Medulla oblongata (tissue), 1 donor: ENCODE data around the gene RYR1.
"Not testable (repeated sequence)": the region's sequence is repeated elsewhere in the genome, so short reads cannot be mapped to it uniquely, and the experiment has no call there.

ENCODE experiments used
- DNase-seq: peaks from one replicate; pipeline ENCODE4 v3.0.0-alpha.2; 2015; ENCODE audit errors: extremely low spot score

The RYR1 gene

GRCh38 chr19:38490861-38491260 lies 57.4 kb downstream of the RYR1 start:
- no peak for DNase-seq

- DNase-seq = no peak
Observed at GRCh38 chr19:38492181-38492813, 58.8 kb downstream of the RYR1 start.

DNA sequence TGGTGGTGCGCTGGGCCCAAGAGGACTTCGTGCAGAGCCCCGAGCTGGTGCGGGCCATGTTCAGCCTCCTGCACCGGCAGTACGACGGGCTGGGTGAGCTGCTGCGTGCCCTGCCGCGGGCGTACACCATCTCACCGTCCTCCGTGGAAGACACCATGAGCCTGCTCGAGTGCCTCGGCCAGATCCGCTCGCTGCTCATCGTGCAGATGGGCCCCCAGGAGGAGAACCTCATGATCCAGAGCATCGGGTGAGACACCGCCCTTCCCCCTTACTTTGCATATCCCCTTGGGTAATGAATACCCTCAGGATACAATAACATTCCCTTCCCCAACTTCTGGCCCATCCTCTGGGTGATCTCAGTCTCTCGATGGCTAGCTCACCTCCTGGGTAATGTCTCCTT lies 60.9 kb downstream of the RYR1 start:
- no peak for DNase-seq

- not testable (repeated sequence) for DNase-seq
Observed at GRCh38 chr19:38495375-38495774, 61.9 kb downstream of the RYR1 start.

GRCh38 chr19:38496116-38496515 lies 62.6 kb downstream of the RYR1 start:
- DNase-seq = no peak

DNA sequence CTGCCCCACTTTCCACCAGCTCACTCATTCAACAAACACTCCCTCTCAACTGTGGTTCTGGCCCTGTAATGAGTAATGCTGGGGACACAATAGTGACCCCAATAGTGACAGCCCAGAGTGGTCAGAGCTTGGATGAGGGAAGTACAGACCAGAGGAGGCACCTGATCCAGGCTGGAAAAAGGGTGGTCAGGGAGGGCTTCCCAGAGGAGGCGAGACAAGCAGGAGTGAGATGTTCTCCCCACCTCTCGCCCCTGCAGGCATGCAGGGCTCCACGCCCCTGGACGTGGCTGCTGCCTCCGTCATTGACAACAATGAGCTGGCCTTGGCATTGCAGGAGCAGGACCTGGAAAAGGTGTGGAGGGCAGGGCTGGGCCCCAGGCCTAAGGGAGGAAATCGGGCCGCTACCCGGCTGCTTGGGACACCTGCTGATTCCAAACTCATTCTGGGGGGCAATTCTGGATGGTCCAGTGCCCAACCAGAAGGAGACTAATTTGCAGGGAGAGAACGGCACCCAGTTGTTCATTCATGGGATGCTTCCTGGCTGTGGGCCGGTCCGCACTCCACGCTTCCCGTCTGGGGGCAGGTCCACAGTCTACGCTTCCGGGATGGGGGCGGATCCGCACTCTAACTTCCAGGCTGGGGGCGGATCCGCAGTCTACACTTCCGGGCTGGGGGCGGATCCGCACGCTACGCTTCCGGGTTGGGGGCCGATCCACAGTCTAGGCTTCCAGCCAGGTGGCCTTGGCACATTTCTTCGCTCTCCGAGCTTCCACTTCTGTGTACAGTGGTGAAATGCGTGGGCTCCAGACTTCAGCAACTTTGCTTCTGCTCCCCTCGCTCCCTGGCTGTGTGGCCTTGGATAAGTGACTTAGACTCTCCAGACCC lies 63.4 kb downstream of the RYR1 start:
- DNase-seq = no peak

DNA sequence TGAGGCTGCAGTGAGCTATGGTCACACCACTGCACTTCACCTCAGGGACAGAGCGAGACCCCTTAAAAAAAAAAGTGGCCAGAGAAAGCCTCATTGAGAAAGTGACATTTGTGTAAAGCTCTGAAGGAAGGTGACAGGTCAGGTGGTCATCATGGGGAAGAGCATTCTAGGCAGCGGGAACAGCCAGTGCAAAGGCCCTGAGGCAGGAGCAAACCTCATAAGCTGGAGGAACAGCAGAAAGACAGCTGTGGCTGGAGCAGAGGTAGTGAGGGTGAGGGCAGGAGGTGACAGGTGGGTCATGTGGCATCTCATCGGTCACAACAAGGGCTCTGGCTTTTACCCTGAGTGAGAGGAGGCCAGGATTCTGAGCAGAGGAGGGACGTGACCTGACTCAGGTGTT lies 64.4 kb downstream of the RYR1 start:
- no peak for DNase-seq

- DNase-seq = no peak
Observed at GRCh38 chr19:38499532-38499931, 66.0 kb downstream of the RYR1 start.

GRCh38 chr19:38500450-38500849 lies 67.0 kb downstream of the RYR1 start:
- no peak for DNase-seq

- DNase-seq = no peak
Observed at GRCh38 chr19:38502410-38503076, 69.1 kb downstream of the RYR1 start.

DNA sequence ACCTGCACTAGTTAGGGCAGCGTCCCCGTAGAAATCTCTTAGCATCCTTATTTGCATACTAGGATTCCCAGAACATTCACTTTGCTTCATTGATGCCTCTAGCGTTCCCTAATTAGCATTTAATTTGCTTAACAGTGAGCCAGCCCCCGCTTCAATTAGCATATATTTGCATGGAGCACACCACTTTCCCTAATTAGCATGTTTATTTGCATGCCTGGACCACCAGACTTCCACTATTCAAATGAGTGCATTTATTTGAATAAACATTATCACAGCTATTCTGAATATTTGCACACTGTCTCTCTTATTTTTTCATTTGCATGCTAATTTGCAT lies 69.6 kb downstream of the RYR1 start:
- no peak for DNase-seq

GRCh38 chr19:38505958-38506357 lies 72.5 kb downstream of the RYR1 start:
- no peak for DNase-seq

DNA sequence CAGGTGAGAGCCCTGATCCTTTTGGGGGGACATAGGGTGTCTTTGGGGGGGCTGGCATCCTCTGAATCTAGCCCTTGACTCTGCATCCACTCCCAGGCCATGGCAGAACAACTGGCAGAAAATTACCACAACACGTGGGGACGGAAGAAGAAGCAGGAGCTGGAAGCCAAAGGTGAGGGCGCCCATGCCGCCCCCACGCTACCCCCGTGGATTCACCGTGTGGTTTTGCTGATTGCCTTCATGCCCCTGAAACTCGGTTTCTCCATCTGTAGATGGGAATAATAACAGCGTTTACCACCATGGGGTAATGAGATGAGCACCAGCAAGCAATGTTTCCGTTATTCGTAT lies 72.9 kb downstream of the RYR1 start:
- DNase-seq = no peak

GRCh38 chr19:38506723-38507550 lies 73.4 kb downstream of the RYR1 start:
- peak; percentile 73 for DNase-seq

GRCh38 chr19:38507551-38508127 lies 74.1 kb downstream of the RYR1 start:
- DNase-seq = no peak

DNA sequence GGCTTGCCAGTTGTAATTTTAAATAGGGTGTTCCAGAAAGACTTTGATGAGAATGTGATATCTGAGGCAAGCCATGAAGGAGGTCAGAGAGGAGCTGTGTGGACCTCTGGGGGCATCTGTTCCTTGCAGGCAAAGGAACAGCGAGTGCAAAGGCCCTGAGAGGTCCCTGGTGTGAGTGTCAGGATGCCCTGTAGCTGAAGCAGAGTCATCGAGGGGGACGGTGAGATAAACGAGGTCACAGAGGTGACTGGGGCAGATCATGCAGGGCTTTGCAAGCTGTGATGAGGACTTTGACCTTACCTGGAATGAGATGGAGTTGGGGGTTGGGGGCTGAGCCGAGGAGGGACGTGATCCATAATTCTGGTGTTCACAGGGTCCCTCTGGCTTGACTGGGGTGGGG lies 75.0 kb downstream of the RYR1 start:
- DNase-seq = no peak

- no peak for DNase-seq
Observed at GRCh38 chr19:38509027-38509426, 75.5 kb downstream of the RYR1 start.

GRCh38 chr19:38511074-38511708 lies 77.7 kb downstream of the RYR1 start:
- no peak for DNase-seq

DNA sequence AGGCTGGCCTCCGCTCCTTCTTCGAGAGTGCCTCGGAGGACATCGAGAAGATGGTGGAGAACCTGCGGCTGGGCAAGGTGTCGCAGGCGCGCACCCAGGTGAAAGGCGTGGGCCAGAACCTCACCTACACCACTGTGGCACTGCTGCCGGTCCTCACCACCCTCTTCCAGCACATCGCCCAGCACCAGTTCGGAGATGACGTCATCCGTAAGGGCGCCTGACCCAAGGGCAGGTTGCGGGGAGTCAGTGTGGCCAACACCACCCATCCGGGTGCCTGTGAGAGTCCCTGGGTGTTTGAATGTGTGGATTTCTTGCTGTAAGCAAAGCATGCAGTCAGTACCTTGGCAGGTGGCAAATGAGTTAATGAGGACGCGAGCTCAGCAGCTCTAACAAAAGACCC lies 78.8 kb downstream of the RYR1 start:
- DNase-seq = no peak

DNA sequence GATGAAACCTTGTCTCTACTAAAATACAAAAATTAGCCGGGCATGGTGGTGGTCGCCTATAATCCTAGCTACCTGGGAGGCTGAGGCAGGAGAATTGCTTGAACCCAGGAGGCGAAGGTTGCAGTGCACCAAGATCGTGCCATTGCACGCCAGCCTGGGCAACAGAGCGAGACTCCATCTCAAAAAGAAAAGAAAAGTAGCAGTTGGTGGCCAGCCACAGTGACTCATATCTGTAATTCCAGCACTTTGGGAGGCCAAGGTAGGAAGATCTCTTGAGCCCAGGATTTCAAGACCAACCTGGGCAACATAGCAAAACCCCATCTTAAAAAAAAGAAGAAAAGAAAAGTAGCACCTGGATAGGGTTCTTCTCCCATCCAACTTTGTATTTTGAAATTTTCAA lies 79.7 kb downstream of the RYR1 start:
- not testable (repeated sequence) for DNase-seq

DNA sequence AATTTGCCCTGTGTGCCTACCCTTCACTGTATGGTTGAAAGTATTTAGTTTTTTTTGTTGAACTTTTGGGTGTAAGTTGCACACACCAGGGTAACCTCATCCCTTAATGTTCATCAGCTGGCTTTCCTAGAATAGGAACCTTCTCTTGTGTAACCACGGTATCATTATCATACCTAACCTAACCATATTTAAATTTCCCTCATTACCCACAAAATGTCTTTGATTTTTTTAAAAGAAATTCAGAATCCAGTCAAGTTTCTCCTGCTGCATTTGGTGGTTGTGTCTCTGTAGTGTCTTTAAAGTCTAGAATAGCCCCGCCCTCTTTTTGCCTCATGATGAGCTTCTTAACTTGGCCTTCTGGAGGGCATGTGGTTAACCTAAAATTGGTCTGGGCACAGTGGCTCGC lies 80.3 kb downstream of the RYR1 start:
- DNase-seq = no peak
